Measurements from ENCODE around the gene DDAH2.

Gene DDAH2

GRCh38 chr6:31687860-31688693 is 41.0 kb downstream of the DDAH2 start:
- DNase-seq: no peak

- no peak for DNase-seq
Measured at GRCh38 chr6:31687321-31687720, 41.8 kb downstream of the DDAH2 start.

- no peak for DNase-seq
Measured at GRCh38 chr6:31686483-31686882, 42.6 kb downstream of the DDAH2 start.

- DNase-seq: no peak
Measured at GRCh38 chr6:31683591-31683990, 45.5 kb downstream of the DDAH2 start.

GRCh38 chr6:31681135-31681671 is 47.9 kb downstream of the DDAH2 start:
- peak; percentile 36 to 40 for DNase-seq

GRCh38 chr6:31680226-31681134 is 48.6 kb downstream of the DDAH2 start, which contains the start of gene LY6G5C:
TSS of gene LY6G5C (minus strand) at chr6:31681067. CDS start at chr6:31680373, 694 bp downstream.
- peak; percentile 56 to 58 for DNase-seq

GRCh38 chr6:31677955-31678354 is 51.1 kb downstream of the DDAH2 start:
- DNase-seq: no peak
